ENCODE measurements around the gene SLC24A5.

The SLC24A5 gene

DNA sequence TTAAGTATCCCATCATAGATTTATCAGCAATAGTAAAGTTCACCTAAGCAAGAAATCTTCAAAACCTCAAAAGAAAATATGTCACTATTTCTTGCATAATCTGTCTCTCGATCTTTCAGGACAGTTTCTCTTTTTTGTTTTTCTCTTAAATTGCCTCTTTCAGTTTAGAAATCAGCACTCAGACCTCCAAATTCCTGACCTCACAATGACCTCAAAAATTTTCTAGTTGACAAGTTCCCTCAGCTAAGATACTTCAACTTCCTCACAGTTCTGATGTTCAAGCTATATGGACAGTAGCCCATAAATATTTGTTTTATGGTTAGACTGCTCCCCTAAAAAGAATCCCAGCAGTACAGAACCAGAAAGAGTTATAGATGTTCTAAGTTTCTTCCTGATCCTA, 24.1 kb downstream of the SLC24A5 start:
- Mint-ChIP-seq H3K9me3 (no peaks in the 10 kb centered on the region), H3K27me3 (ENCODE audit: low read depth) (no peaks in the 10 kb centered on the region), H3K36me3 (ENCODE audit: low read depth) (peaks cover 14% of the 10 kb centered on the region), H3K4me3 (no peak overlapping the region), H3K27ac (no peak overlapping the region), H3K4me1 (ENCODE audit: low read depth) (peaks cover 7% of the 10 kb centered on the region)

DNA sequence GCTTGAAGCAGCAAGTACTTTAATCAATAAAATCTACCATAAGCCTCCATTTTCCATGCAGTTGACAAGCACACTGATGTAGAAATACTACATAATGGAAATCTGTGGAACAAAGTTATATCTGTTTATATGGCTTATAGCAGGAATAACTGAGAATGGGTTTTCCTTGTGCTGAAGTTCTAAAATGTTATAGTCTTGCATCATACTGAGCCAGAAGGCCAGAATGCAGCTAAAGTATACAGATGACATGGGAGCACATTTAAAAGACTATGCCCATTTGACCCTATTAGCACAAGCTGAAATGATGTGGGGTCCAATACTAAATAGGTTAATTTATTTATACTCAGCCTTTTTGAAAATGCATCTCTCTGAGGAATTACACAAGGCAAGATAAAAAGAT, 25.1 kb downstream of the SLC24A5 start:
- H3K4me1 Mint-ChIP-seq (ENCODE audit: low read depth), result peaks cover 7% of the 10 kb centered on the region
- H3K36me3 Mint-ChIP-seq (ENCODE audit: low read depth), result peaks cover 15% of the 10 kb centered on the region
- H3K4me3 Mint-ChIP-seq, result no peak overlapping the region
- no peak overlapping the region for H3K27ac Mint-ChIP-seq
- no peaks in the 10 kb centered on the region for H3K9me3 Mint-ChIP-seq
- H3K27me3 Mint-ChIP-seq (ENCODE audit: low read depth), result no peaks in the 10 kb centered on the region

DNA sequence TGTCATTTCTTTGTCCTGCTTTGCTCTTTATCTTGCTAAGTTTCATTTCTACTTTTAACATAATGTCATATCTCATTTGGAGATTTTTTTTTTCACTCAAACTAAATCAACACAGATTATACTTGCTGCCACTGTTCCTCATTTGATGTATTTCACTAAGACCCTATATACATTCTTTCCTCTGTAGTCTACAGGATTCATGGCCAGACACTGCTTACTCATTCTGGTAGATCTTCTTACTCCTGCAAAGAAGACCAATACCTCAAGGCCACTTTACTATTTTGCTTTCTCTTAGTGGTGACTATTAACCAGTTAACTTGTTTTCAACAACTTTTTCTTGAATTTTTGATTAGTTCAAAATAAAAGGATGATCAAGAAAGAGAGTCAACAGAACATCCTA, 26.6 kb downstream of the SLC24A5 start:
- Mint-ChIP-seq H3K4me1 (ENCODE audit: low read depth) (peaks cover 7% of the 10 kb centered on the region), H3K36me3 (ENCODE audit: low read depth) (peaks cover 18% of the 10 kb centered on the region), H3K4me3 (no peak overlapping the region), H3K27ac (no peak overlapping the region), H3K9me3 (no peaks in the 10 kb centered on the region), H3K27me3 (ENCODE audit: low read depth) (no peaks in the 10 kb centered on the region)

GRCh38 chr15:48149858-48150257, 29.1 kb downstream of the SLC24A5 start:
- Mint-ChIP-seq H3K4me3 (no peak overlapping the region), H3K36me3 (ENCODE audit: low read depth) (peaks cover 19% of the 10 kb centered on the region), H3K9me3 (no peaks in the 10 kb centered on the region), H3K27ac (no peak overlapping the region), H3K27me3 (ENCODE audit: low read depth) (no peaks in the 10 kb centered on the region), H3K4me1 (ENCODE audit: low read depth) (peaks cover 2% of the 10 kb centered on the region)

GRCh38 chr15:48153526-48153925, 32.7 kb downstream of the SLC24A5 start:
- Mint-ChIP-seq H3K36me3 (ENCODE audit: low read depth) (peaks cover 20% of the 10 kb centered on the region), H3K27me3 (ENCODE audit: low read depth) (no peaks in the 10 kb centered on the region), H3K4me3 (no peak overlapping the region), H3K27ac (no peak overlapping the region), H3K4me1 (ENCODE audit: low read depth) (no peaks in the 10 kb centered on the region), H3K9me3 (no peaks in the 10 kb centered on the region)

DNA sequence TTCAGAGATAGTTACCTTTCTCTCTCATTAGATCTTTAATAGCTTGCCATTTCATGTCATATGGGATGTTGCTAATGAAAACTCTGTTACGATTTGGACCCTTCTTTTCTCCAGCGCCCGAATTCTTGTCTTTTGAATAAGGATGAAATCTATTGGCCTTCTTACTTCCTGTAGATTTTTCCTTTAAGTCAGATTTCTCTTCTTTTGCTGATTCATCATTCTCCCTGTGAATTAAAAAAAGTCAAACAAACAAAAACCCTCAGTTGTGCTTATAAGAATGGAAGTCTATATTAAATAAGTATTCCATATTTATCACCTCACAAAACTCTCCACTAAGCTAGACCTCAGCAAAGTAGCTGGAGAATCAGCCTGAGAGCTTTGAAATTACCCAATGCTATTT, 47.8 kb downstream of the SLC24A5 start:
- no peak overlapping the region for H3K27ac Mint-ChIP-seq
- no peak overlapping the region for H3K4me3 Mint-ChIP-seq
- H3K4me1 Mint-ChIP-seq (ENCODE audit: low read depth), result no peaks in the 10 kb centered on the region
- H3K9me3 Mint-ChIP-seq, result peaks cover 13% of the 10 kb centered on the region
- H3K27me3 Mint-ChIP-seq (ENCODE audit: low read depth), result no peaks in the 10 kb centered on the region
- peaks cover 24% of the 10 kb centered on the region for H3K36me3 Mint-ChIP-seq (ENCODE audit: low read depth)

DNA sequence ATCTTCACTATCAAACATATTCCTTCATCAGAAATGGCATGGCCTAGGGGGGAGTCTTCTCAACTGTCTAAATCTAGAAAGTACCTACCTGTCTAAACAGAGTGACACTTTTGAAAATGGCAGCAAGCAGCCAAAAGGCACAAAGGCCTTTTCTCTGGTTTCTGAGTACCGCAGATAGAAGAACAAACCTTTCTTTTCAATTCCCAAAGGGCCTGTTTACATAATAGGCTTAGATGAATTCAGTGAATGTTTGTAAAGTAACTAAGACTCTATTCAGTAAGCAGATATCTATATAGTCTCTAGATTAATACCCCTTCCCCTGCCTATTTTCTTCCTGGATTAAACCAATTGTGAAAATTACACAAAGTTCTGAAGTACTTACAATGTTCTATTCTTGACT, 50.2 kb downstream of the SLC24A5 start:
- Mint-ChIP-seq H3K4me1 (ENCODE audit: low read depth) (peaks cover 7% of the 10 kb centered on the region), H3K4me3 (no peak overlapping the region), H3K27ac (no peak overlapping the region), H3K9me3 (peaks cover 13% of the 10 kb centered on the region), H3K27me3 (ENCODE audit: low read depth) (no peaks in the 10 kb centered on the region), H3K36me3 (ENCODE audit: low read depth) (peaks cover 25% of the 10 kb centered on the region)

DNA sequence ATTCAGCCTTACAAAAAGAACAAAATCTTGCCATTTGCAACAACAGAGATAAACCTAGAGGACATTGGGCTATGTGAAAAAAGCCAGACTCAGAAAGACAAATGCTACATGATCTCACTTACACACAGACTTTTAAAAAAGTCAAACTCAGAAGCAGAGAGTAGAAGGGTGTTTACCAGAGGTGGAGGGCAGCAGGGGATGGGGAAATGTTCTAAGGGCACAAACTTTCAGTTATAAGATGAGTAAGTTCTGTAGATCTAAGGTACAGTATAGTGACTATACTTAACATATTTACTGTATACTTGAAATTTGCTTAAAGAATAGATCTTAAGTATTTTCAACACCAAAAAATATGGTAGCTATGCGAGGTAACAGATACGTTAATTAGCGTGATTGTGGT, 54.3 kb downstream of the SLC24A5 start:
- Mint-ChIP-seq H3K4me3 (no peak overlapping the region), H3K4me1 (ENCODE audit: low read depth) (peaks cover 21% of the 10 kb centered on the region), H3K27ac (no peak overlapping the region), H3K9me3 (peaks cover 13% of the 10 kb centered on the region), H3K36me3 (ENCODE audit: low read depth) (peaks cover 14% of the 10 kb centered on the region), H3K27me3 (ENCODE audit: low read depth) (peaks cover 5% of the 10 kb centered on the region)

DNA sequence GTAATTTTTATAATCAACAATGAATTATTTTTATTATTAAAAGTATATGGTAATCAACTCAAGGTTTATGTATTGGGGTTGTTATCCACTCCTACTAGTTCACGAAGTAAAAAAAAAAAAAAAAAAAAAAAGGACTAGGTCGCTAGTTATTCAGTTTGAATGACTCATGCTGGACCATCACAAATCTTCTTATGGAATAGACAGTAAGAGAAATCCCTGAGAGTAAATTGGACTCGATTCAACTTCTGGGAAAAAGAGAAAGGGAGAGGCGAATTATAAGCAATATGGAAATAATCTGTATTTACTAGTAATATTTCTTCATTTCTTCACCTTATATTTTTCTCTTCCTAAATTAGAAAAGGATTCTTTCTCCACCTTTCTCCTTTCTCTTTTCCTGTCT, 55.3 kb downstream of the SLC24A5 start:
- Mint-ChIP-seq H3K27me3 (ENCODE audit: low read depth) (peaks cover 12% of the 10 kb centered on the region), H3K4me1 (ENCODE audit: low read depth) (peaks cover 21% of the 10 kb centered on the region), H3K36me3 (ENCODE audit: low read depth) (peaks cover 14% of the 10 kb centered on the region), H3K27ac (no peak overlapping the region), H3K9me3 (peaks cover 13% of the 10 kb centered on the region), H3K4me3 (no peak overlapping the region)

DNA sequence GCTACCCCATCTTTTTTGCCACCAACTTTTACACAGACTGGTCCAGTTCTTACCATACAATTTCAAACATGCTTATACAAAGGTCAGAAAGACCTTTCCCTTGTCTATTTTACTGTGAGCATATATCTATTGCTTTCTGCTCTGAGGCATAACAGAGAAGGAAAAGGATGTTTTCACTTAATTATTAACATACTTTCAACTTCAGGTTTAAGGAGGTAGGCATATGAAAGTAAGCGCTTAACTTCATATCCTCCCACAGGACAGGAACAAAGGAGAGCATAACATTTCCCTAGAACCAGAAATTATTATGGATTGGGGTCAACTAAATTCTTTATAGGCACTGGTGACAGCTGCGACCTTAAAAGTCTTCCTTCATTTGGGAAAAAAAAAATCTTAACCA, 56.2 kb downstream of the SLC24A5 start:
- peaks cover 14% of the 10 kb centered on the region for H3K27me3 Mint-ChIP-seq (ENCODE audit: low read depth)
- no peak overlapping the region for H3K27ac Mint-ChIP-seq
- H3K4me3 Mint-ChIP-seq, result peak overlapping the region; percentile 93
- H3K9me3 Mint-ChIP-seq, result peaks cover 13% of the 10 kb centered on the region
- peaks cover 21% of the 10 kb centered on the region for H3K4me1 Mint-ChIP-seq (ENCODE audit: low read depth)
- H3K36me3 Mint-ChIP-seq (ENCODE audit: low read depth), result peaks cover 12% of the 10 kb centered on the region

DNA sequence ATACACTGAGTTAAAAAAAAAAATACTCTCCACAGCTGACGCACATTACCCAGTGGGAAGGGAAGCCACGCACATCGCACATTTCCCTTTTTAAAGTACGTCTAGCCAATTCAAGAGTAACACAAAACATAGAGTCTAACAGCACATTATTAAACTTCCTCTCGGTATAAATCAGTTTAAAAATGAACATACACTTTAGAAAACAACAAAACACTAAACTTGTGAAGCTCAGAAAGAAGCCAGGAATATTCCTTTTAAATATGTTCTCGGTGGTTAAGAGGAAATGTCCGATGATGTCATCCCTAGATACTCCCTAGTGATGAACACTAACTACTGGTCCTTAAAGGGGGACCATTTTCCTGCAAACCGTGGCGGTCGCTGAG, 56.6 kb downstream of the SLC24A5 start:
- Mint-ChIP-seq H3K4me1 (ENCODE audit: low read depth) (peaks cover 21% of the 10 kb centered on the region), H3K9me3 (peaks cover 10% of the 10 kb centered on the region), H3K36me3 (ENCODE audit: low read depth) (peaks cover 9% of the 10 kb centered on the region), H3K4me3 (peak overlapping the region; percentile 93), H3K27me3 (ENCODE audit: low read depth) (peaks cover 17% of the 10 kb centered on the region), H3K27ac (peak overlapping the region; percentile 93)

DNA sequence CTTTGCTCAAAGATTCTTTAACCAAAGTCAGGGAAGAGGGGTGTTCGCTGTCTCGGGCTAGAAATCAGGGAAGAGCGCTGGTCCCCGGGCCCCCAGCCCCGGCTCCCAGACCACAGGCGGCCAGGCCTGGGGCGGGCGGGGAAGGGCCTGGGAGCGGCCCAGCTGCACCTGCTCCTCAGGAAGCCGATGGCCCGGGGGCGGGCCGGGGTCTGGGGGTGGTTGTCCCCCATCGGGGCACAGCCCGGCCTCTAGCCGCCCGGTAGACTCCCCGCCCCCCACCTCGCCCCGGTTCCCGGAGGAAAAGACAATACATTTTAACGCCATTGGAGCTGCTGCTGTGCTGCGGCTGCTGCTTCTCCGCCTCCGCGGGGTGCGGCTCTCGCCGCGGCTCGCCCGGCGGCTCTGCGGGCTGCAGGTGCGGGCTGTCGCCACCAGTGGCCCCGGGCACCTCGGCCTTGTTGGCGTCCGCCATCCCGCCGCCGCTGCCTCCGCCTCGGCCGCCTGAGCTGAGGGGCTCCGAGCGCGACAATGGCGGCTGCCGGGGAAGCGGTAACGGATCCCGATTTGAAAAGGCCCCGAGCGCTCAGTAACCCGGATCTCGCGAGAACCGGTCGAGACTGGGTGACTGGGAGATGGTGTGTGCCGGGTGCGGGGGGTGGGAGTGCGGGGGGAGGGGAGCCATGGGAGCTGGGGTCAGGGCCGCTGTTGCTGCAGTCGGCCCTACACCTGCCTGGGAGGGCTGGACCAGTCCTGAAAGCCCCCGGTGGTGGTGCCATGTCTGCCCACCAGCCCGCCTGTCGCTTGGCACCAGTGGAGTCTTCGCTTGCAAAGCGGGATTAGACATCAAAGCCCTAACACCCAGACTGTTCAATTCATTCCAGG, 57.2 kb downstream of the SLC24A5 start, which contains the start of gene MYEF2:
Gene MYEF2, minus strand, starts transcription at position 530 of the 882 bp plus-strand sequence. Its CDS starts 58 bp downstream, at position 472.
- Mint-ChIP-seq H3K36me3 (ENCODE audit: low read depth) (peaks cover 7% of the 10 kb centered on the region), H3K4me3 (peak within 1 kb of the TSS; percentile 93), H3K27me3 (ENCODE audit: low read depth) (peaks cover 21% of the 10 kb centered on the region), H3K27ac (peak within 1 kb of the TSS; percentile 93), H3K9me3 (peaks cover 3% of the 10 kb centered on the region), H3K4me1 (ENCODE audit: low read depth) (peaks cover 21% of the 10 kb centered on the region)

DNA sequence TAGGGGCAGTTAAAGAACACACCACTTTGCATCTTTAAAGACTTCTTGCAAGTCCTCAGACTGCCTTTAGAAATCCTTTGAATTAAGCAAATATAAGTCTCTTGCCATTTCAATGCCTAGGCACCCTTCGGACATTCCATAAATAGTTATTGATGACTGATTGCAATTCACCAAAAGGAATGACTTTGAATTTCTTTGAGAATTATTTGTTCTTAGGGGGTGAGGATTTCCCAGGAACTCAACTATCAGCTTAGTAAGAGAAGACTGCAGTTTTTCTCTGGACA, 57.8 kb downstream of the SLC24A5 start:
- H3K36me3 Mint-ChIP-seq (ENCODE audit: low read depth), result peaks cover 7% of the 10 kb centered on the region
- no peak overlapping the region for H3K4me3 Mint-ChIP-seq
- no peak overlapping the region for H3K27ac Mint-ChIP-seq
- peaks cover 21% of the 10 kb centered on the region for H3K4me1 Mint-ChIP-seq (ENCODE audit: low read depth)
- H3K27me3 Mint-ChIP-seq (ENCODE audit: low read depth), result peaks cover 24% of the 10 kb centered on the region
- H3K9me3 Mint-ChIP-seq, result no peaks in the 10 kb centered on the region

DNA sequence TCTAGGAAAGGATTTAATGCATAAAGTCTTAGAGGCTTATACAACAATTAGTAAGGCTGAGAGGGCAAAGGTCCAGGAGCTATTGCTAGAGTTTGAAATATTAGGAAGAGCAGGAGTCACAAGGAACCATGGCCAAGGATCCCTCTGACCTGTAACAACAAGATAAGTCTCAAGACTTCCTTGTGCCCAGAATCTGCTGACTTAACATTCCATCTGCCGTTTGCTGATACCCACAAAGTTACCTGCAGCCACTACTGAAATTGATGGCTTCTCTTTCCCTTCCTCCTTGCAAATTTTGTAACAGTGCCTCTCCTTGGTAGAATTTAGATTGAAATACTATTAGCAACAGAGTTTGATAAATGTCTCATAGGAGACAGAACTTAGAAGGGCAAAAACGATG, 62.0 kb downstream of the SLC24A5 start:
- Mint-ChIP-seq H3K27ac (no peak overlapping the region), H3K27me3 (ENCODE audit: low read depth) (peaks cover 32% of the 10 kb centered on the region), H3K4me1 (ENCODE audit: low read depth) (no peaks in the 10 kb centered on the region), H3K36me3 (ENCODE audit: low read depth) (no peaks in the 10 kb centered on the region), H3K9me3 (no peaks in the 10 kb centered on the region), H3K4me3 (no peak overlapping the region)

- Mint-ChIP-seq H3K36me3 (ENCODE audit: low read depth) (no peaks in the 10 kb centered on the region), H3K4me1 (ENCODE audit: low read depth) (no peaks in the 10 kb centered on the region), H3K9me3 (no peaks in the 10 kb centered on the region), H3K27me3 (ENCODE audit: low read depth) (peaks cover 24% of the 10 kb centered on the region), H3K27ac (no peak overlapping the region), H3K4me3 (no peak overlapping the region)
Measured at GRCh38 chr15:48185529-48185928, 64.7 kb downstream of the SLC24A5 start.

All from T-helper 1 cell treated with Interleukin-12 subunit alpha and Interleukin-12 subunit beta and Interleukin-4 antibody, amounts not matched to agents 30 μg/mL and 1 μg/mL, for 36 hours (primary cell).